Measurements from ENCODE around the gene RBKS. TPM values are rescaled to one million over a fixed set of nuclear protein-coding genes. Genes with fewer than 3 reads are reported as not detected.

The RBKS gene
- total RNA-seq, 2 experiments from 2014 or later: 1.2 TPM

- Mint-ChIP-seq H3K4me1 (no peaks in the 10 kb centered on the region), H3K4me3 (no peak overlapping the region), H3K9me3 (no peaks in the 10 kb centered on the region), H3K27ac (no peak overlapping the region), H3K36me3 (ENCODE audit: low read depth) (no peaks in the 10 kb centered on the region), H3K27me3 (no peaks in the 10 kb centered on the region)
- POLR2A ChIA-PET: no interaction called here
- DNase-seq: no peak
- CTCF ChIA-PET: interaction anchor here (1.0 to 1.6 kb wide), 2 partner anchors 9 kb away, joined by 3 to 4 read pairs; no protein-coding TSS in a partner anchor
These were observed 92.3 kb downstream of the RBKS start for GRCh38 chr2:27797841-27798240.

GRCh38 chr2:27796791-27797765, 93.1 kb downstream of the RBKS start:
- ChIA-PET POLR2A (no interaction called here), CTCF (interaction anchor here (1.0 to 1.2 kb wide), 2 partner anchors 8 to 10 kb away, joined by 3 to 5 read pairs; no protein-coding TSS in a partner anchor)
- H3K36me3 Mint-ChIP-seq (ENCODE audit: low read depth): no peaks in the 10 kb centered on the region
- H3K9me3 Mint-ChIP-seq: no peaks in the 10 kb centered on the region
- DNase-seq: no peak
- no peaks in the 10 kb centered on the region for H3K27me3 Mint-ChIP-seq
- no peak overlapping the region for H3K27ac Mint-ChIP-seq
- H3K4me3 Mint-ChIP-seq: no peak overlapping the region
- H3K4me1 Mint-ChIP-seq: no peaks in the 10 kb centered on the region

GRCh38 chr2:27795868-27796277, 94.3 kb downstream of the RBKS start:
- CTCF ChIA-PET: interaction anchor here (1.2 kb wide), 1 partner anchor 11 kb away, joined by 5 read pairs; no protein-coding TSS in a partner anchor
- no peaks in the 10 kb centered on the region for H3K9me3 Mint-ChIP-seq
- no peak overlapping the region for H3K27ac Mint-ChIP-seq

GRCh38 chr2:27795093-27795834, 94.9 kb downstream of the RBKS start:
- H3K4me1 Mint-ChIP-seq: no peaks in the 10 kb centered on the region
- no peak for DNase-seq
- POLR2A ChIA-PET: no interaction called here
- H3K27me3 Mint-ChIP-seq: no peaks in the 10 kb centered on the region
- CTCF ChIA-PET: interaction anchor here (0.6 kb wide), 1 partner anchor 611 kb away, joined by 3 read pairs; no protein-coding TSS in a partner anchor
- H3K9me3 Mint-ChIP-seq: no peaks in the 10 kb centered on the region
- no peaks in the 10 kb centered on the region for H3K36me3 Mint-ChIP-seq (ENCODE audit: low read depth)
- H3K4me3 Mint-ChIP-seq: no peak overlapping the region
- no peak overlapping the region for H3K27ac Mint-ChIP-seq

More at GRCh38 chr2:27795868-27796277, 94.3 kb downstream of the RBKS start:
- Mint-ChIP-seq H3K27me3 (no peaks in the 10 kb centered on the region), H3K4me1 (no peaks in the 10 kb centered on the region), H3K4me3 (no peak overlapping the region), H3K36me3 (ENCODE audit: low read depth) (no peaks in the 10 kb centered on the region)
- no peak for DNase-seq
- POLR2A ChIA-PET: no interaction called here

GRCh38 chr2:27792759-27793158, 97.4 kb downstream of the RBKS start:
- no peak overlapping the region for H3K4me3 Mint-ChIP-seq
- H3K27ac Mint-ChIP-seq: no peak overlapping the region
- ChIA-PET CTCF (no interaction called here), POLR2A (interaction anchor here (0.6 kb wide), 1 partner anchor 20 kb away, joined by 3 read pairs; no protein-coding TSS in a partner anchor)
- peaks cover 2% of the 10 kb centered on the region for H3K9me3 Mint-ChIP-seq
- H3K4me1 Mint-ChIP-seq: no peaks in the 10 kb centered on the region
- H3K27me3 Mint-ChIP-seq: no peaks in the 10 kb centered on the region
- no peak for DNase-seq
- no peaks in the 10 kb centered on the region for H3K36me3 Mint-ChIP-seq (ENCODE audit: low read depth)

GRCh38 chr2:27790796-27791195, 99.4 kb downstream of the RBKS start:
- Mint-ChIP-seq H3K27ac (no peak overlapping the region), H3K4me1 (no peaks in the 10 kb centered on the region), H3K4me3 (no peak overlapping the region), H3K27me3 (no peaks in the 10 kb centered on the region), H3K9me3 (peaks cover 2% of the 10 kb centered on the region), H3K36me3 (ENCODE audit: low read depth) (no peaks in the 10 kb centered on the region)
- ChIA-PET POLR2A (no interaction called here), CTCF (interaction anchor here (0.6 to 1.1 kb wide), 3 partner anchors 15 to 309 kb away, joined by 3 read pairs; no protein-coding TSS in a partner anchor)
- DNase-seq: no peak

GRCh38 chr2:27782701-27783100, 107.5 kb downstream of the RBKS start:
- Mint-ChIP-seq H3K27me3 (no peaks in the 10 kb centered on the region), H3K9me3 (no peaks in the 10 kb centered on the region), H3K4me1 (peaks cover 6% of the 10 kb centered on the region), H3K4me3 (no peak overlapping the region), H3K36me3 (ENCODE audit: low read depth) (peaks cover 27% of the 10 kb centered on the region), H3K27ac (no peak overlapping the region)
- CTCF ChIA-PET: no interaction called here
- POLR2A ChIA-PET: no interaction called here
- DNase-seq: no peak

- H3K4me1 Mint-ChIP-seq: peaks cover 10% of the 10 kb centered on the region
- ChIA-PET CTCF (no interaction called here), POLR2A (no interaction called here)
These were observed 108.7 kb downstream of the RBKS start for GRCh38 chr2:27781496-27781895.

GRCh38 chr2:27779417-27780055, 110.7 kb downstream of the RBKS start:
- Mint-ChIP-seq H3K4me3 (no peak overlapping the region), H3K9me3 (no peaks in the 10 kb centered on the region), H3K27me3 (no peaks in the 10 kb centered on the region), H3K4me1 (peaks cover 17% of the 10 kb centered on the region), H3K36me3 (ENCODE audit: low read depth) (peaks cover 44% of the 10 kb centered on the region), H3K27ac (no peak overlapping the region)
- ChIA-PET POLR2A (no interaction called here), CTCF (no interaction called here)
- DNase-seq: no peak

More at GRCh38 chr2:27781496-27781895, 108.7 kb downstream of the RBKS start:
- Mint-ChIP-seq H3K27ac (no peak overlapping the region), H3K36me3 (ENCODE audit: low read depth) (peaks cover 30% of the 10 kb centered on the region), H3K4me3 (no peak overlapping the region), H3K9me3 (no peaks in the 10 kb centered on the region), H3K27me3 (no peaks in the 10 kb centered on the region)
- DNase-seq: no peak

- Mint-ChIP-seq H3K4me1 (peaks cover 36% of the 10 kb centered on the region), H3K27ac (no peak overlapping the region), H3K36me3 (ENCODE audit: low read depth) (peaks cover 57% of the 10 kb centered on the region), H3K4me3 (no peak overlapping the region), H3K27me3 (no peaks in the 10 kb centered on the region), H3K9me3 (no peaks in the 10 kb centered on the region)
- ChIA-PET POLR2A (no interaction called here), CTCF (interaction anchor here (0.9 to 1.4 kb wide), 3 partner anchors 19 to 347 kb away, joined by 3 to 5 read pairs (median 3); no protein-coding TSS in a partner anchor)
- DNase-seq: no peak
These were observed 113.5 kb downstream of the RBKS start for GRCh38 chr2:27776696-27777095.

- no peak for DNase-seq
- no peaks in the 10 kb centered on the region for H3K9me3 Mint-ChIP-seq
- no peak overlapping the region for H3K4me3 Mint-ChIP-seq
- ChIA-PET POLR2A (no interaction called here), CTCF (interaction anchor here (0.9 to 1.4 kb wide), 4 partner anchors 11 to 346 kb away, joined by 3 to 5 read pairs (median 3); no protein-coding TSS in a partner anchor)
- H3K4me1 Mint-ChIP-seq: peaks cover 41% of the 10 kb centered on the region
- no peaks in the 10 kb centered on the region for H3K27me3 Mint-ChIP-seq
- H3K36me3 Mint-ChIP-seq (ENCODE audit: low read depth): peaks cover 54% of the 10 kb centered on the region
- H3K27ac Mint-ChIP-seq: no peak overlapping the region
These were observed 114.1 kb downstream of the RBKS start for GRCh38 chr2:27776097-27776496.

- Mint-ChIP-seq H3K4me3 (no peak overlapping the region), H3K27me3 (peaks cover 4% of the 10 kb centered on the region), H3K9me3 (no peaks in the 10 kb centered on the region), H3K36me3 (ENCODE audit: low read depth) (peaks cover 40% of the 10 kb centered on the region), H3K4me1 (peaks cover 46% of the 10 kb centered on the region), H3K27ac (no peak overlapping the region)
- POLR2A ChIA-PET: no interaction called here
- DNase-seq: no peak
- CTCF ChIA-PET: no interaction called here
These were observed 116.2 kb downstream of the RBKS start for GRCh38 chr2:27773959-27774358.
